A549 (cell line): ENCODE results near the gene ARHGEF10L. TPM values are rescaled to one million over a fixed set of nuclear protein-coding genes. Genes with fewer than 3 reads are reported as not detected.

Source experiments
- ATAC-seq, 2 experiments: fragments of 200-7000 bp in 1 of 2; fragments of >200 bp in 1 of 2; cut with Nextera tagmentation in 1 of 2; cut with Tn5 transposase in 1 of 2; 3 replicates each; pipeline versions ENCODE4 v1.8.0 to v1.9.1; 2018 to 2020; ENCODE audit warnings: mild to moderate bottlenecking in 1 of 2, moderate library complexity in 1 of 2
- CTCF ChIA-PET: fragments of 300-600 bp; sonication (Branson Sonifier 250); formaldehyde crosslinking; extraction: SDS; loops from one replicate; lab custom pipeline; 2021; ENCODE audit warnings: antibody characterized with exemption, inconsistent platforms; lab: Yijun Ruan, JAX
- POLR2A ChIA-PET: fragments of 350-600 bp; formaldehyde crosslinking; extraction: SDS; loops from one replicate; lab custom pipeline; 2021; ENCODE audit warnings: antibody characterized with exemption, inconsistent platforms; lab: Yijun Ruan, JAX
- DNase-seq, 2 experiments: peaks; one replicate each; pipeline versions ENCODE4 v3.0.0 to v3.0.0-alpha.2; 2011 to 2016; ENCODE audit warnings: low read depth in 1 of 2, low spot score in 1 of 2
- FAIRE-seq: peaks from 2 replicates; lab custom pipeline; 2011; peaks lifted over from hg19 to GRCh38; lab: Jason Lieb, UNC
- H3K27ac ChIP-seq, 2 experiments: fragments of >200 bp; sonication (Bioruptor Twin); formaldehyde crosslinking; 3 replicates each; pipeline ENCODE4 v1.5.1; 2016 to 2017
- H3K4me1 ChIP-seq: fragments of >200 bp; sonication (Bioruptor Twin); formaldehyde crosslinking; 3 replicates; pipeline ENCODE4 v1.6.1; 2016
- H3K4me2 ChIP-seq: fragments of >200 bp; sonication (Bioruptor Twin); formaldehyde crosslinking; 3 replicates; pipeline ENCODE4 v1.6.1; 2016
- H3K4me3 ChIP-seq: fragments of >200 bp; sonication (Bioruptor Twin); formaldehyde crosslinking; 3 replicates; pipeline ENCODE4 v1.5.1; 2016
- H3K9me3 ChIP-seq: fragments of >200 bp; sonication (Bioruptor Twin); formaldehyde crosslinking; 3 replicates; pipeline ENCODE4 v1.6.1; 2016
- BHLHE40 ChIP-seq: IDR thresholded peaks from 2 replicates; pipeline ENCODE4 v1.6.1; 2012; ENCODE audit warnings: low read depth, low read length, inconsistent platforms
- EP300 ChIP-seq, 2 experiments: fragments of >200 bp; sonication (Bioruptor Twin); formaldehyde crosslinking; IDR thresholded peaks; 2 replicates in 1 of 2; 3 replicates in 1 of 2; pipeline ENCODE4 v1.6.1; 2016 to 2017
- FOSB ChIP-seq: fragments of 250-450 bp; sonication (Bioruptor Pico); IDR thresholded peaks from 2 replicates; pipeline ENCODE4 v1.5.0; 2020; ENCODE audit warnings: mild to moderate bottlenecking, moderate library complexity
- FOSL2 ChIP-seq, 2 experiments: fragments of 450-650 bp in 1 of 2; fragments of >200 bp in 1 of 2; sonication (Bioruptor Twin) in 1 of 2; formaldehyde crosslinking; IDR thresholded peaks; 2 replicates each; pipeline versions ENCODE4 v1.5.0 to v1.6.1; 2016 to 2020; ENCODE audit warnings: mild to moderate bottlenecking in 1 of 2, moderate library complexity in 1 of 2
- FOXS1 ChIP-seq: fragments of 250-450 bp; sonication (Bioruptor Pico); IDR thresholded peaks from 2 replicates; pipeline ENCODE4 v1.5.0; 2020; ENCODE audit warnings: mild to moderate bottlenecking, moderate library complexity
- HDAC2 ChIP-seq: fragments of 200-600 bp; sonication (generic); IDR thresholded peaks from 2 replicates; pipeline ENCODE4 v1.6.1; 2016
- HEYL ChIP-seq: fragments of 250-450 bp; sonication (Bioruptor Pico); IDR thresholded peaks from 2 replicates; pipeline ENCODE4 v1.8.0; 2021; ENCODE audit warnings: mild to moderate bottlenecking, moderate library complexity
- KDM1A ChIP-seq: fragments of 200-600 bp; sonication (generic); IDR thresholded peaks from 2 replicates; pipeline ENCODE4 v1.6.1; 2016; ENCODE audit warnings: low read depth, mild to moderate bottlenecking
- MAFK ChIP-seq: fragments of 450-650 bp; IDR thresholded peaks from 2 replicates; pipeline ENCODE4 v1.6.1; 2014; ENCODE audit not compliant: partially characterized antibody
- MAX ChIP-seq: IDR thresholded peaks from 2 replicates; pipeline ENCODE4 v1.6.1; 2012
- MAZ ChIP-seq: fragments of 150-350 bp; IDR thresholded peaks from 2 replicates; pipeline ENCODE4 v1.6.1; 2014; ENCODE audit warnings: antibody characterized with exemption, low read depth, low read length, borderline replicate concordance
- NPAS2 ChIP-seq: fragments of 250-450 bp; sonication (Bioruptor Pico); IDR thresholded peaks from 2 replicates; pipeline ENCODE4 v1.8.0; 2022; ENCODE audit warnings: mild to moderate bottlenecking, moderate library complexity, borderline replicate concordance
- POLR2AphosphoS2 ChIP-seq: conservative IDR thresholded peaks from 2 replicates; pipeline ENCODE4 v1.6.1; 2012; ENCODE audit warnings: low read length, improper control_type of control experiment, inconsistent platforms
- RAD21 ChIP-seq, 2 experiments: fragments of >200 bp in 1 of 2; sonication (Bioruptor Twin) in 1 of 2; formaldehyde crosslinking in 1 of 2; IDR thresholded peaks in 1 of 2; conservative IDR thresholded peaks in 1 of 2; 2 replicates in 1 of 2; 3 replicates in 1 of 2; pipeline ENCODE4 v1.6.1; 2012 to 2018; ENCODE audit warnings: inconsistent platforms in 1 of 2
- RARB ChIP-seq: fragments of 250-450 bp; sonication (Bioruptor Pico); IDR thresholded peaks from 2 replicates; pipeline ENCODE4 v1.8.0; 2021; ENCODE audit warnings: mild to moderate bottlenecking, moderate library complexity
- RCOR1 ChIP-seq: fragments of 150-350 bp; IDR thresholded peaks from 2 replicates; pipeline ENCODE4 v1.6.1; 2014; ENCODE audit warnings: antibody characterized with exemption, low read length, low read depth
- SMC3 ChIP-seq: fragments of >200 bp; sonication (Bioruptor Twin); formaldehyde crosslinking; IDR thresholded peaks from 3 replicates; pipeline ENCODE4 v1.6.1; 2018; ENCODE audit warnings: inconsistent platforms
- SREBF2 ChIP-seq: fragments of 450-650 bp; IDR thresholded peaks from 2 replicates; pipeline ENCODE4 v1.6.1; 2014; ENCODE audit warnings: mild to moderate bottlenecking, moderate library complexity
- TP53 ChIP-seq: fragments of 250-450 bp; sonication (Bioruptor Pico); IDR thresholded peaks from 2 replicates; pipeline ENCODE4 v1.5.0; 2021; ENCODE audit warnings: mild to moderate bottlenecking, moderate library complexity
- ZNF302 ChIP-seq: fragments of 250-450 bp; sonication (Bioruptor Pico); IDR thresholded peaks from 2 replicates; pipeline ENCODE4 v1.9.0; 2021; ENCODE audit warnings: inconsistent platforms, mild to moderate bottlenecking, moderate library complexity
- ZSCAN20 ChIP-seq: fragments of 250-450 bp; sonication (Bioruptor Pico); IDR thresholded peaks from 2 replicates; pipeline ENCODE4 v1.8.0; 2022; ENCODE audit warnings: mild to moderate bottlenecking, moderate library complexity
- WGBS: methylation state at CpG from one replicate; pipeline ENCODE4 v1.1.6; 2017; ENCODE audit errors: missing lambda C conversion rate; 5-methylcytosine and 5-hydroxymethylcytosine counted together
- polyA plus RNA-seq, 4 experiments: library from polyadenylated mRNA; depleted of rRNA in 3 of 4; stranded (reverse); fragments of >200 nt; fragmentation: RNase III in 1 of 4; extraction: RNeasy Plus Mini Kit Qiagen cat#74134 plus additional on column Dnase treatment in 1 of 4; gene quantifications; 2 replicates in 3 of 4; 3 replicates in 1 of 4; pipeline ENCODE4 v1.2.3, GENCODE V29; 2011 to 2017
- TF ChIP-seq, protein P1 (sequence below): fragments of 200-600 bp; sonication (generic); IDR thresholded peaks from 2 replicates; pipeline ENCODE4 v1.6.1; 2016; ENCODE audit warnings: antibody characterized with exemption, mild to moderate bottlenecking, moderate library complexity
- TF ChIP-seq, protein P2 (sequence below): fragments of 450-650 bp; IDR thresholded peaks from 2 replicates; pipeline ENCODE4 v1.6.1; 2014; ENCODE audit warnings: antibody characterized with exemption
- TF ChIP-seq, protein P3 (sequence below): fragments of 250-450 bp; sonication (Bioruptor Pico); IDR thresholded peaks from 2 replicates; pipeline ENCODE4 v1.5.0; 2020; ENCODE audit warnings: low read depth, mild to moderate bottlenecking, moderate library complexity
- TF ChIP-seq, protein P4 (sequence below): IDR thresholded peaks from 2 replicates; pipeline ENCODE4 v1.6.1; 2012

Gene ARHGEF10L
- polyA plus RNA-seq, 2 of the 4 experiments (the other 2 are of a cell fraction): 3.5 to 5.2 TPM

DNA sequence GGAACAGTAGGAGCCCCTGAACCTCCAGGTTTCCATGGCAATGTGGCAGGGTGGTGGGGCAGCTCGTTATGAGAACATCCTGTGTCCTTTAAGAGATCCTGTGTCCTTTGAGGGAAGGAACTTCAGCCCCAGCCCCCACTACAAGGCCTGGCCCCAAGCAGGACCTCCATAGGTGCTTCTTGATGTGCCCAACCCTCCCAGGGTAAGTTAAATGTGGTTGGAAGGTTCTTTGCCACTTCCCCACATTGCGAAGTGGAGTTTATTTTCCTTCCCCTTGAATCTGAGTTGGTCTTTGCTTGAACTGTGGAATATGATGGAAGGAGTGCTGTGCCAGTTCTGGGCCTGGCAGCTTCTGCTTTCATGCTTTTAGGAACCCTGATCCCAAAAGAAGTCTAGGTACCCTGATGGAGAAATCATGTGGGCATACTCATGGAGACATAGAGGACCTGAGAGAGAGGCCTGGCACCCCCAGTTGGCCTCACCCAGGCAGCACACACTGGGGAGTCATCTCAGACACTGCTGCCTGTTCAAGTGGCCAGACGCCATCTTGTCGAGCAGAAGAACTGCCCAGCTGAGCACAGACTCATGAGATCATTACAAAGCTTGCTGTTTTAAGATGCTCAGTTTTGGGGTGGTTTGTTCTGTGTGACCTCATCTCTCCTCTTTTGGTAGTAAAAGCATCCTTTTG, 171.5 kb downstream of the ARHGEF10L start:
- ATAC-seq: no peak
- H3K4me3 ChIP-seq: no peak overlapping the region
- no peaks in the 10 kb centered on the region for H3K4me1 ChIP-seq
- CTCF ChIA-PET: no interaction called here
- no peak overlapping the region for H3K27ac ChIP-seq
- POLR2A ChIA-PET: no interaction called here
- H3K4me2 ChIP-seq: no peak overlapping the region
- WGBS: 50% methylated on average over 4 of the region's 4 CpGs
- FAIRE-seq: no peak
- DNase-seq: no peak
- no peak for TF ChIP-seq BHLHE40
- TF ChIP-seq RCOR1: no peak
- TF ChIP-seq, protein P1, sequence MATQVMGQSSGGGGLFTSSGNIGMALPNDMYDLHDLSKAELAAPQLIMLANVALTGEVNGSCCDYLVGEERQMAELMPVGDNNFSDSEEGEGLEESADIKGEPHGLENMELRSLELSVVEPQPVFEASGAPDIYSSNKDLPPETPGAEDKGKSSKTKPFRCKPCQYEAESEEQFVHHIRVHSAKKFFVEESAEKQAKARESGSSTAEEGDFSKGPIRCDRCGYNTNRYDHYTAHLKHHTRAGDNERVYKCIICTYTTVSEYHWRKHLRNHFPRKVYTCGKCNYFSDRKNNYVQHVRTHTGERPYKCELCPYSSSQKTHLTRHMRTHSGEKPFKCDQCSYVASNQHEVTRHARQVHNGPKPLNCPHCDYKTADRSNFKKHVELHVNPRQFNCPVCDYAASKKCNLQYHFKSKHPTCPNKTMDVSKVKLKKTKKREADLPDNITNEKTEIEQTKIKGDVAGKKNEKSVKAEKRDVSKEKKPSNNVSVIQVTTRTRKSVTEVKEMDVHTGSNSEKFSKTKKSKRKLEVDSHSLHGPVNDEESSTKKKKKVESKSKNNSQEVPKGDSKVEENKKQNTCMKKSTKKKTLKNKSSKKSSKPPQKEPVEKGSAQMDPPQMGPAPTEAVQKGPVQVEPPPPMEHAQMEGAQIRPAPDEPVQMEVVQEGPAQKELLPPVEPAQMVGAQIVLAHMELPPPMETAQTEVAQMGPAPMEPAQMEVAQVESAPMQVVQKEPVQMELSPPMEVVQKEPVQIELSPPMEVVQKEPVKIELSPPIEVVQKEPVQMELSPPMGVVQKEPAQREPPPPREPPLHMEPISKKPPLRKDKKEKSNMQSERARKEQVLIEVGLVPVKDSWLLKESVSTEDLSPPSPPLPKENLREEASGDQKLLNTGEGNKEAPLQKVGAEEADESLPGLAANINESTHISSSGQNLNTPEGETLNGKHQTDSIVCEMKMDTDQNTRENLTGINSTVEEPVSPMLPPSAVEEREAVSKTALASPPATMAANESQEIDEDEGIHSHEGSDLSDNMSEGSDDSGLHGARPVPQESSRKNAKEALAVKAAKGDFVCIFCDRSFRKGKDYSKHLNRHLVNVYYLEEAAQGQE: no peak
- TF ChIP-seq ZNF302 (CRISPR knock-in tag): no peak
- TF ChIP-seq, protein P2, sequence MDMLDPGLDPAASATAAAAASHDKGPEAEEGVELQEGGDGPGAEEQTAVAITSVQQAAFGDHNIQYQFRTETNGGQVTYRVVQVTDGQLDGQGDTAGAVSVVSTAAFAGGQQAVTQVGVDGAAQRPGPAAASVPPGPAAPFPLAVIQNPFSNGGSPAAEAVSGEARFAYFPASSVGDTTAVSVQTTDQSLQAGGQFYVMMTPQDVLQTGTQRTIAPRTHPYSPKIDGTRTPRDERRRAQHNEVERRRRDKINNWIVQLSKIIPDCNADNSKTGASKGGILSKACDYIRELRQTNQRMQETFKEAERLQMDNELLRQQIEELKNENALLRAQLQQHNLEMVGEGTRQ: no peak
- TF ChIP-seq, protein P3, sequence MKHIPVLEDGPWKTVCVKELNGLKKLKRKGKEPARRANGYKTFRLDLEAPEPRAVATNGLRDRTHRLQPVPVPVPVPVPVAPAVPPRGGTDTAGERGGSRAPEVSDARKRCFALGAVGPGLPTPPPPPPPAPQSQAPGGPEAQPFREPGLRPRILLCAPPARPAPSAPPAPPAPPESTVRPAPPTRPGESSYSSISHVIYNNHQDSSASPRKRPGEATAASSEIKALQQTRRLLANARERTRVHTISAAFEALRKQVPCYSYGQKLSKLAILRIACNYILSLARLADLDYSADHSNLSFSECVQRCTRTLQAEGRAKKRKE (CRISPR knock-in tag): no peak
- no peak for TF ChIP-seq RARB
- TF ChIP-seq EP300 (IDR thresholded peaks at IDR 0.05): no peak
- TF ChIP-seq, protein P4, sequence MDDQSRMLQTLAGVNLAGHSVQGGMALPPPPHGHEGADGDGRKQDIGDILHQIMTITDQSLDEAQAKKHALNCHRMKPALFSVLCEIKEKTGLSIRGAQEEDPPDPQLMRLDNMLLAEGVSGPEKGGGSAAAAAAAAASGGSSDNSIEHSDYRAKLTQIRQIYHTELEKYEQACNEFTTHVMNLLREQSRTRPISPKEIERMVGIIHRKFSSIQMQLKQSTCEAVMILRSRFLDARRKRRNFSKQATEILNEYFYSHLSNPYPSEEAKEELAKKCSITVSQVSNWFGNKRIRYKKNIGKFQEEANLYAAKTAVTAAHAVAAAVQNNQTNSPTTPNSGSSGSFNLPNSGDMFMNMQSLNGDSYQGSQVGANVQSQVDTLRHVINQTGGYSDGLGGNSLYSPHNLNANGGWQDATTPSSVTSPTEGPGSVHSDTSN: no peak
- no peak for TF ChIP-seq HEYL
- TF ChIP-seq MAX: no peak
- no peaks in the 10 kb centered on the region for H3K9me3 ChIP-seq

- DNase-seq (no peak), FAIRE-seq (no peak), ATAC-seq (no peak)
- Histone ChIP-seq H3K4me3 (no peak overlapping the region), H3K4me1 (no peaks in the 10 kb centered on the region), H3K9me3 (no peaks in the 10 kb centered on the region), H3K27ac (no peak overlapping the region), H3K4me2 (no peak overlapping the region)
- POLR2A ChIA-PET: no interaction called here
- no peak for TF ChIP-seq FOSB (CRISPR knock-in tag)
- no peak for TF ChIP-seq ZSCAN20 (CRISPR knock-in tag)
- TF ChIP-seq MAZ: no peak
- no peak for TF ChIP-seq FOSL2 (IDR thresholded peaks at IDR 0.05)
- TF ChIP-seq FOSL2 (CRISPR knock-in tag; IDR thresholded peaks at IDR 0.05): no peak
- no peak for TF ChIP-seq KDM1A
- TF ChIP-seq RAD21 (conservative IDR thresholded peaks at IDR 0.05 in 1 of 2, IDR thresholded peaks at IDR 0.05 in 1 of 2): no peak
- TF ChIP-seq HDAC2: no peak
- no peak for TF ChIP-seq HEYL
- no peak for TF ChIP-seq RARB
- TF ChIP-seq SREBF2: no peak
- no peak for TF ChIP-seq SMC3
- no peak for TF ChIP-seq FOXS1 (CRISPR knock-in tag)
- TF ChIP-seq RCOR1: no peak
- no peak for TF ChIP-seq MAFK
- TF ChIP-seq POLR2AphosphoS2: no peak
- no peak for TF ChIP-seq TP53
- no peak for TF ChIP-seq NPAS2 (CRISPR knock-in tag)
- TF ChIP-seq, protein P4: no peak
- CTCF ChIA-PET: no interaction called here
Measured at GRCh38 chr1:17711577-17711910, 172.0 kb downstream of the ARHGEF10L start.
